NB4 (cell line): ENCODE measurements around the gene TMOD4.
A peak's percentile ranks its signal among the peaks of the same experiment; 100 is the strongest.
"Not testable (repeated sequence)": the region's sequence is repeated elsewhere in the genome, so short reads cannot be mapped to it uniquely, and the experiment has no call there.

Experiments
- DNase-seq: peaks from one replicate; pipeline ENCODE4 v3.0.0; 2010; ENCODE audit warnings: low read depth
- H3K4me3 ChIP-seq: one replicate; pipeline ENCODE4 v1.5.1; 2011; ENCODE audit warnings: mild to moderate bottlenecking, low read depth, low read length, moderate library complexity
- CTCF ChIP-seq: IDR thresholded peaks from one replicate; pipeline ENCODE4 v1.5.1; 2012; ENCODE audit warnings: low read depth, low read length
- MAX ChIP-seq: IDR thresholded peaks from 2 replicates; pipeline ENCODE4 v1.6.1; 2011; ENCODE audit warnings: low read depth, low read length
- MYC ChIP-seq: IDR thresholded peaks from 2 replicates; pipeline ENCODE4 v1.6.1; 2011; ENCODE audit warnings: low read depth, low read length
- POLR2A ChIP-seq: IDR thresholded peaks from 2 replicates; pipeline ENCODE4 v1.6.1; 2011; ENCODE audit warnings: mild to moderate bottlenecking; ENCODE audit not compliant: insufficient read length; ENCODE audit errors: extremely low read depth

TMOD4 gene

GRCh38 chr1:151175863-151176262 is at the start of gene TMOD4:
TSS of gene TMOD4 (minus strand) at chr1:151175981. CDS start at chr1:151174875, 1,106 bp downstream.
- TF ChIP-seq POLR2A (no peak), MYC (no peak), CTCF (peak; percentile 56)
- no peak within 1 kb of the TSS for H3K4me3 ChIP-seq
- peak; percentile 49 for DNase-seq

GRCh38 chr1:151222130-151222529 is 46.3 kb upstream of the TMOD4 start:
- H3K4me3 ChIP-seq = no peak overlapping the region
- no peak for DNase-seq
- TF ChIP-seq POLR2A (no peak), MYC (no peak), MAX (no peak), CTCF (no peak)

- DNase-seq = no peak
- TF ChIP-seq MYC (no peak), CTCF (no peak), MAX (no peak), POLR2A (no peak)
- no peak overlapping the region for H3K4me3 ChIP-seq
Measured at GRCh38 chr1:151221616-151222015, 45.8 kb upstream of the TMOD4 start.

GRCh38 chr1:151213560-151213959 is 37.8 kb upstream of the TMOD4 start:
- TF ChIP-seq MYC (no peak), POLR2A (no peak), CTCF (no peak), MAX (no peak)
- no peak overlapping the region for H3K4me3 ChIP-seq
- no peak for DNase-seq

GRCh38 chr1:151211972-151212705 is 36.4 kb upstream of the TMOD4 start:
- no peak for DNase-seq
- no peak overlapping the region for H3K4me3 ChIP-seq
- no peak for TF ChIP-seq MAX
- no peak for TF ChIP-seq CTCF
- no peak for TF ChIP-seq POLR2A
- TF ChIP-seq MYC = no peak

GRCh38 chr1:151210830-151211229 is 35.0 kb upstream of the TMOD4 start:
- H3K4me3 ChIP-seq = no peak overlapping the region
- DNase-seq = no peak
- no peak for TF ChIP-seq POLR2A

- H3K4me3 ChIP-seq, DNase-seq: not testable (repeated sequence)
Measured at GRCh38 chr1:151205381-151205965, 29.7 kb upstream of the TMOD4 start.
